K562 (cell line): Measurements from ENCODE around the gene SLC7A5. TPM values are rescaled to one million over a fixed set of nuclear protein-coding genes. Genes with fewer than 3 reads are reported as not detected.

Source experiments
- BACH1 ChIP-seq: fragments of 200-800 bp; sonication (Bioruptor generic); IDR thresholded peaks from 2 replicates; pipeline ENCODE4 v1.6.1; 2016; ENCODE audit warnings: missing genetic modification characterization, missing compliant biosample characterization
- CGGBP1 ChIP-seq: fragments of 250-450 bp; sonication (Bioruptor Pico); IDR thresholded peaks from 2 replicates; pipeline ENCODE4 v1.9.0; 2021; ENCODE audit warnings: mild to moderate bottlenecking
- CTCF ChIP-seq, 3 experiments: IDR thresholded peaks in 2 of 3; conservative IDR thresholded peaks in 1 of 3; 2 replicates each; pipeline ENCODE4 v1.5.1; 2011 to 2012; ENCODE audit warnings: low read length in 3 of 3, mild to moderate bottlenecking in 3 of 3, control low read depth in 2 of 3, improper control_type of control experiment in 1 of 3, inconsistent platforms in 1 of 3, low read depth in 1 of 3, mixed read lengths in 1 of 3, moderate library complexity in 1 of 3; ENCODE audit not compliant: insufficient read depth in 2 of 3
- EP300 ChIP-seq: IDR thresholded peaks from 2 replicates; pipeline ENCODE4 v1.6.1; 2012; ENCODE audit warnings: low read length, improper control_type of control experiment
- GTF3C2 ChIP-seq: IDR thresholded peaks from 3 replicates; pipeline ENCODE4 v1.6.1; 2011; ENCODE audit warnings: borderline replicate concordance, mild to moderate bottlenecking, moderate library complexity; ENCODE audit not compliant: insufficient read length; ENCODE audit errors: extremely low read depth
- NCOR1 ChIP-seq: fragments of 450-650 bp; IDR thresholded peaks from 2 replicates; pipeline ENCODE4 v1.6.1; 2016; ENCODE audit warnings: mild to moderate bottlenecking, moderate library complexity
- RBM34 ChIP-seq: fragments of 200-400 bp; formaldehyde crosslinking; IDR thresholded peaks from 2 replicates; pipeline ENCODE4 v1.6.1; 2018; ENCODE audit warnings: low read length, borderline replicate concordance; ENCODE audit not compliant: insufficient read depth
- RFX1 ChIP-seq: fragments of 450-650 bp; IDR thresholded peaks from 2 replicates; pipeline ENCODE4 v1.6.1; 2016; ENCODE audit warnings: mild to moderate bottlenecking, moderate library complexity
- SFPQ ChIP-seq: fragments of 200-400 bp; formaldehyde crosslinking; IDR thresholded peaks from 2 replicates; pipeline ENCODE4 v1.6.1; 2017; ENCODE audit warnings: mild to moderate bottlenecking, low read depth, low read length, moderate library complexity
- THAP12 ChIP-seq: fragments of 250-450 bp; sonication (Bioruptor Pico); IDR thresholded peaks from 2 replicates; pipeline ENCODE4 v1.9.0; 2021; ENCODE audit warnings: mild to moderate bottlenecking, inconsistent platforms
- THRB ChIP-seq: fragments of 450-650 bp; formaldehyde crosslinking; conservative IDR thresholded peaks from 2 replicates; pipeline ENCODE4 v1.4.0; 2022; ENCODE audit warnings: mild to moderate bottlenecking, missing genetic modification characterization
- USF2 ChIP-seq: sonication (generic); formaldehyde crosslinking; IDR thresholded peaks from 2 replicates; pipeline ENCODE4 v1.5.0; 2020; ENCODE audit warnings: missing genetic modification reagents
- ZNF12 ChIP-seq: sonication (generic); formaldehyde crosslinking; IDR thresholded peaks from 2 replicates; pipeline ENCODE4 v1.4.0; 2020; ENCODE audit warnings: mild to moderate bottlenecking, missing genetic modification reagents
- ZNF644 ChIP-seq: fragments of 200-800 bp; sonication (Bioruptor generic); IDR thresholded peaks from 2 replicates; pipeline ENCODE4 v1.6.1; 2016; ENCODE audit warnings: low read depth, missing genetic modification characterization, missing compliant biosample characterization
- polyA plus RNA-seq, 8 experiments: library from polyadenylated mRNA; depleted of rRNA in 4 of 8; stranded (reverse) in 5 of 8; unstranded in 3 of 8; fragments of >200 nt; fragmentation: Nextera tagmentation in 2 of 8; fragmentation: Illumina TruSeq in 1 of 8; extraction: Ambion mirVana in 2 of 8; extraction: Trizol in 1 of 8; gene quantifications; 2 replicates each; pipeline versions ENCODE4 v1.2.1 to v1.2.3, GENCODE V29; 2011 to 2014; ENCODE audit warnings: inconsistent platforms in 1 of 8, missing spikeins in 1 of 8
- total RNA-seq, 7 experiments: library from RNA; depleted of rRNA in 6 of 7; stranded (reverse); fragments of >200 nt in 6 of 7; fragmentation: Illumina TruSeq in 2 of 7; extraction: Trizol in 2 of 7; gene quantifications; 2 replicates each; pipeline versions ENCODE4 v1.2.1 to v1.2.3, GENCODE V29; 2011 to 2021; ENCODE audit warnings: low replicate concordance in 1 of 7

SLC7A5 gene
- total and polyA plus RNA-seq, 9 of the 15 experiments (the other 6 are each of a cell fraction or from before 2014, with no cell fraction given), result 1.9 to 220 (median 18.6) TPM

- TF ChIP-seq SFPQ (no peak), ZNF12 (peak; percentile 25; the same call in 1 of the 2 replicates), ZNF644 (tag) (0 out of 2 replicates have a peak, but pooled peaks have one; percentile 61), EP300 (peak; percentile 36), USF2 (CRISPR knock-in tag) (no peak), BACH1 (tag) (peak; percentile 53; the same call in 1 of the 2 replicates), GTF3C2 (no peak), CGGBP1 (CRISPR knock-in tag) (no peak), THAP12 (no peak), RFX1 (peak; percentile 24; the same call in 1 of the 2 replicates), NCOR1 (no peak), THRB (peak; percentile 75; the same call in 1 of the 2 replicates), RBM34 (no peak), CTCF (IDR thresholded peaks at IDR 0.05 in 2 of 3, conservative IDR thresholded peaks at IDR 0.05 in 1 of 3; ENCODE audit: insufficient read depth in 2 of 3, low read depth in 1 of 3, low read length in 3 of 3) (peak in 1 of 3 experiments; percentile 23; a peak in 1 of 6 replicates)
Measured at GRCh38 chr16:87780385-87780989, 88.8 kb downstream of the SLC7A5 start (continued).
